ENCODE data around the gene MAPK7. TPM values are rescaled to one million over a fixed set of nuclear protein-coding genes. Genes with fewer than 3 reads are reported as not detected.
"Not testable (repeated sequence)": the region's sequence is repeated elsewhere in the genome, so short reads cannot be mapped to it uniquely, and the experiment has no call there.

The MAPK7 gene
- total RNA-seq, 1 experiment from 2014 or later = 40.0 TPM

GRCh38 chr17:19347323-19348080 lies 30.8 kb upstream of the MAPK7 start:
- CTCF ChIA-PET = interaction anchor here (0.5 kb wide), 1 partner anchor 414 kb away, joined by 5 read pairs; no protein-coding TSS in a partner anchor

GRCh38 chr17:19348081-19348650 lies 30.1 kb upstream of the MAPK7 start:
- ChIA-PET POLR2A (ENCODE audit: low non-redundant PET) (no interaction called here), CTCF (interaction anchor here (0.5 kb wide), 1 partner anchor 413 kb away, joined by 5 read pairs; no protein-coding TSS in a partner anchor)
- H3K27me3 ChIP-seq (replicated peaks; ENCODE audit: insufficient read depth, low read depth, low read length, poor library complexity) = no peaks in the 10 kb centered on the region
- H3K4me3 ChIP-seq (ENCODE audit: low read depth, low read length, poor library complexity, severe bottlenecking) = no peak overlapping the region
- H3K27ac ChIP-seq (ENCODE audit: low read depth, low read length, poor library complexity, severe bottlenecking) = no peak overlapping the region
- peaks cover 3% of the 10 kb centered on the region for H3K36me3 ChIP-seq (ENCODE audit: insufficient read depth, low read length, poor library complexity, severe bottlenecking)
- TF ChIP-seq EZH2 (IDR thresholded peaks at IDR 0.05; ENCODE audit: borderline replicate concordance, low read depth, low read length, poor library complexity, severe bottlenecking) = no peak
- TF ChIP-seq CTCF (conservative IDR thresholded peaks at IDR 0.05; ENCODE audit: low read depth, low read length) = no peak
- no peaks in the 10 kb centered on the region for H3K9me3 ChIP-seq (ENCODE audit: low read depth, low read length, poor library complexity, severe bottlenecking)
- no peak for DNase-seq (ENCODE audit: low spot score)
- BruUV-seq (replicated peaks) = no TSS peak
- intact Hi-C loops (cut with micrococcal nuclease; ENCODE audit: unreplicated experiment) = no loop called here
- peaks cover 14% of the 10 kb centered on the region for H3K4me1 ChIP-seq (ENCODE audit: insufficient read depth, low read length, poor library complexity, severe bottlenecking)

More at GRCh38 chr17:19347323-19348080, 30.8 kb upstream of the MAPK7 start:
- Histone ChIP-seq H3K4me3 (ENCODE audit: low read depth, low read length, poor library complexity, severe bottlenecking) (no peak overlapping the region), H3K36me3 (ENCODE audit: insufficient read depth, low read length, poor library complexity, severe bottlenecking) (peaks cover 3% of the 10 kb centered on the region), H3K4me1 (ENCODE audit: insufficient read depth, low read length, poor library complexity, severe bottlenecking) (peaks cover 14% of the 10 kb centered on the region), H3K27ac (ENCODE audit: low read depth, low read length, poor library complexity, severe bottlenecking) (peak overlapping the region; percentile 52), H3K9me3 (ENCODE audit: low read depth, low read length, poor library complexity, severe bottlenecking) (no peaks in the 10 kb centered on the region), H3K27me3 (replicated peaks; ENCODE audit: insufficient read depth, low read depth, low read length, poor library complexity) (no peaks in the 10 kb centered on the region)
- TF ChIP-seq CTCF (conservative IDR thresholded peaks at IDR 0.05; ENCODE audit: low read depth, low read length) (no peak), EZH2 (IDR thresholded peaks at IDR 0.05; ENCODE audit: borderline replicate concordance, low read depth, low read length, poor library complexity, severe bottlenecking) (no peak)
- POLR2A ChIA-PET (ENCODE audit: low non-redundant PET) = interaction anchor here (0.5 kb wide), 1 partner anchor 27 kb away, joined by 3 read pairs; no protein-coding TSS in a partner anchor
- intact Hi-C loops (cut with micrococcal nuclease; ENCODE audit: unreplicated experiment) = no loop called here
- no TSS peak for BruUV-seq (replicated peaks)
- DNase-seq (ENCODE audit: low spot score) = no peak

GRCh38 chr17:19348806-19349205 lies 29.5 kb upstream of the MAPK7 start:
- no peak overlapping the region for H3K27ac ChIP-seq (ENCODE audit: low read depth, low read length, poor library complexity, severe bottlenecking)
- H3K9me3 ChIP-seq (ENCODE audit: low read depth, low read length, poor library complexity, severe bottlenecking) = no peaks in the 10 kb centered on the region
- no peak overlapping the region for H3K4me3 ChIP-seq (ENCODE audit: low read depth, low read length, poor library complexity, severe bottlenecking)
- POLR2A ChIA-PET (ENCODE audit: low non-redundant PET) = no interaction called here
- peaks cover 14% of the 10 kb centered on the region for H3K4me1 ChIP-seq (ENCODE audit: insufficient read depth, low read length, poor library complexity, severe bottlenecking)
- CTCF ChIA-PET = no interaction called here
- TF ChIP-seq CTCF (conservative IDR thresholded peaks at IDR 0.05; ENCODE audit: low read depth, low read length) = no peak
- no peak for TF ChIP-seq EZH2 (IDR thresholded peaks at IDR 0.05; ENCODE audit: borderline replicate concordance, low read depth, low read length, poor library complexity, severe bottlenecking)
- no peaks in the 10 kb centered on the region for H3K27me3 ChIP-seq (replicated peaks; ENCODE audit: insufficient read depth, low read depth, low read length, poor library complexity)
- peaks cover 3% of the 10 kb centered on the region for H3K36me3 ChIP-seq (ENCODE audit: insufficient read depth, low read length, poor library complexity, severe bottlenecking)
- no TSS peak for BruUV-seq (replicated peaks)
- intact Hi-C loops (cut with micrococcal nuclease; ENCODE audit: unreplicated experiment) = no loop called here
- no peak for DNase-seq (ENCODE audit: low spot score)

GRCh38 chr17:19353401-19353800 lies 24.9 kb upstream of the MAPK7 start:
- H3K27me3 ChIP-seq (replicated peaks; ENCODE audit: insufficient read depth, low read depth, low read length, poor library complexity); BruUV-seq (replicated peaks); intact Hi-C loops (cut with micrococcal nuclease; ENCODE audit: unreplicated experiment); H3K4me1 ChIP-seq (ENCODE audit: insufficient read depth, low read length, poor library complexity, severe bottlenecking); H3K27ac ChIP-seq (ENCODE audit: low read depth, low read length, poor library complexity, severe bottlenecking); POLR2A ChIA-PET (ENCODE audit: low non-redundant PET); CTCF ChIA-PET; H3K4me3 ChIP-seq (ENCODE audit: low read depth, low read length, poor library complexity, severe bottlenecking); DNase-seq (ENCODE audit: low spot score); H3K36me3 ChIP-seq (ENCODE audit: insufficient read depth, low read length, poor library complexity, severe bottlenecking); H3K9me3 ChIP-seq (ENCODE audit: low read depth, low read length, poor library complexity, severe bottlenecking): not testable (repeated sequence)
